HCT116 (cell line): ENCODE measurements around the gene PAQR4. TPM values are rescaled to one million over a fixed set of nuclear protein-coding genes. Genes with fewer than 3 reads are reported as not detected.

Experiments
- ATAC-seq: fragments of 200-7000 bp; cut with Tn5 transposase; 2 replicates; pipeline ENCODE4 v1.9.1; 2020; ENCODE audit warnings: mild to moderate bottlenecking, moderate library complexity
- BruUV-seq: library from RNA; stranded (reverse); fragments of 400-500 nt; replicated peaks from 2 replicates; lab custom pipeline; 2021; lab: Mats Ljungman, UMichigan
- CTCF ChIA-PET: fragments of 300-600 bp; sonication (Branson Sonifier 250); formaldehyde crosslinking; loops from one replicate; lab custom pipeline; 2021; ENCODE audit warnings: antibody characterized with exemption; lab: Charles Lee
- POLR2A ChIA-PET: fragments of 300-600, 350-600 bp; sonication (Branson Sonifier 250); formaldehyde crosslinking; loops from one replicate; lab custom pipeline; 2021; ENCODE audit warnings: antibody characterized with exemption; lab: Charles Lee
- RAD21 ChIA-PET, 2 experiments: fragments of 300-600 bp; sonication (Branson Sonifier 250); formaldehyde crosslinking; loops; one replicate each; lab custom pipeline; 2023; ENCODE audit warnings: low total read pairs in 2 of 2; ENCODE audit not compliant: uncharacterized antibody in 2 of 2, unreplicated experiment in 2 of 2, low non-redundant PET in 1 of 2; lab: Charles Lee
- DNase-seq: peaks from one replicate; pipeline ENCODE4 v3.0.0-alpha.2; 2010; ENCODE audit warnings: low read depth, low spot score
- H2AFZ ChIP-seq: fragments of 200-600 bp; shearing (Covaris generic), sonication (generic); 2 replicates; pipeline ENCODE4 v1.6.1; 2017; ENCODE audit warnings: low read depth, mixed run types, mixed read lengths, antibody characterized with exemption, low read length; ENCODE audit not compliant: poor library complexity, severe bottlenecking
- H3K27ac ChIP-seq: 2 replicates; pipeline ENCODE4 v1.5.1; 2012; ENCODE audit warnings: low read depth, low read length
- H3K27me3 ChIP-seq: fragments of 200-600 bp; sonication (generic); 2 replicates; pipeline ENCODE4 v1.6.1; 2016; ENCODE audit warnings: mixed run types, low read length, mixed read lengths; ENCODE audit not compliant: insufficient read depth
- H3K36me3 ChIP-seq, 2 experiments: fragments of 200-500 bp in 1 of 2; fragments of 200-600 bp in 1 of 2; sonication (Bioruptor generic) in 1 of 2; sonication (generic) in 1 of 2; 2 replicates each; pipeline versions ENCODE4 v1.5.1 to v1.6.1; 2014 to 2016; ENCODE audit warnings: low read length in 2 of 2, inconsistent platforms in 1 of 2, mixed read lengths in 1 of 2, mixed run types in 1 of 2; ENCODE audit not compliant: insufficient read depth in 2 of 2, control insufficient read depth in 1 of 2
- H3K4me1 ChIP-seq, 2 experiments: fragments of 200-600 bp in 1 of 2; sonication (generic) in 1 of 2; 2 replicates each; pipeline versions ENCODE4 v1.5.1 to v1.6.1; 2012 to 2017; ENCODE audit warnings: low read length in 2 of 2, inconsistent platforms in 1 of 2, mild to moderate bottlenecking in 1 of 2, mixed read lengths in 1 of 2, mixed run types in 1 of 2, moderate library complexity in 1 of 2; ENCODE audit not compliant: insufficient read depth in 2 of 2, control insufficient read depth in 1 of 2
- H3K4me2 ChIP-seq: fragments of 200-600 bp; sonication (generic); 2 replicates; pipeline ENCODE4 v1.6.1; 2017; ENCODE audit warnings: mixed run types, low read length, mixed read lengths
- H3K4me3 ChIP-seq, 2 experiments: fragments of 200-600 bp in 1 of 2; sonication (generic) in 1 of 2; replicated peaks in 1 of 2; 2 replicates each; pipeline ENCODE4 v1.5.1; 2011 to 2016; ENCODE audit warnings: low read length in 2 of 2, control low read depth in 1 of 2, low read depth in 1 of 2, mild to moderate bottlenecking in 1 of 2, mixed read lengths in 1 of 2, mixed run types in 1 of 2
- H3K79me2 ChIP-seq: fragments of 200-600 bp; sonication (generic); 2 replicates; pipeline ENCODE4 v1.6.1; 2017; ENCODE audit warnings: mild to moderate bottlenecking, mixed run types, low read length, moderate library complexity, mixed read lengths; ENCODE audit not compliant: insufficient read depth
- H3K9ac ChIP-seq: fragments of 200-600 bp; sonication (generic); 2 replicates; pipeline ENCODE4 v1.6.1; 2016; ENCODE audit warnings: low read length, mixed read lengths
- H3K9me2 ChIP-seq: fragments of 200-600 bp; sonication (generic), shearing (Covaris generic); 2 replicates; pipeline ENCODE4 v1.6.1; 2017; ENCODE audit warnings: mixed run types, mild to moderate bottlenecking, moderate library complexity; ENCODE audit not compliant: insufficient read depth
- H3K9me3 ChIP-seq, 2 experiments: fragments of 200-500 bp in 1 of 2; fragments of 200-600 bp in 1 of 2; sonication (Bioruptor generic) in 1 of 2; sonication (generic) in 1 of 2; 2 replicates each; pipeline ENCODE4 v1.6.1; 2014 to 2017; ENCODE audit warnings: low read length in 2 of 2, mixed read lengths in 2 of 2, inconsistent platforms in 1 of 2, low read depth in 1 of 2, mild to moderate bottlenecking in 1 of 2, mixed run types in 1 of 2, moderate library complexity in 1 of 2; ENCODE audit not compliant: control insufficient read depth in 1 of 2, insufficient read depth in 1 of 2
- H4K20me1 ChIP-seq: fragments of 200-600 bp; sonication (generic), shearing (Covaris generic); 2 replicates; pipeline ENCODE4 v1.6.1; 2017; ENCODE audit warnings: mixed run types, mild to moderate bottlenecking, moderate library complexity; ENCODE audit not compliant: insufficient read depth
- CEBPB ChIP-seq: IDR thresholded peaks from 2 replicates; pipeline ENCODE4 v1.6.1; 2012; ENCODE audit warnings: low read depth
- EZH2 ChIP-seq: fragments of 200-600 bp; sonication (generic); IDR thresholded peaks from 2 replicates; pipeline ENCODE4 v1.6.1; 2017; ENCODE audit warnings: antibody characterized with exemption, mixed run types
- EZH2phosphoT487 ChIP-seq: fragments of 200-600 bp; IDR thresholded peaks from 2 replicates; pipeline ENCODE4 v1.6.1; 2018; ENCODE audit warnings: antibody characterized with exemption, borderline replicate concordance
- POLR2AphosphoS5 ChIP-seq: IDR thresholded peaks from 2 replicates; pipeline ENCODE4 v1.6.1; 2011; ENCODE audit warnings: mild to moderate bottlenecking, low read depth, low read length, moderate library complexity
- SIN3A ChIP-seq: IDR thresholded peaks from 2 replicates; pipeline ENCODE4 v1.6.1; 2012; ENCODE audit warnings: low read depth
- SP1 ChIP-seq: IDR thresholded peaks from 2 replicates; pipeline ENCODE4 v1.6.1; 2012; ENCODE audit warnings: low read depth
- SRF ChIP-seq: IDR thresholded peaks from 2 replicates; pipeline ENCODE4 v1.6.1; 2012; ENCODE audit warnings: low read depth
- YY1 ChIP-seq: IDR thresholded peaks from 2 replicates; pipeline ENCODE4 v1.6.1; 2011; ENCODE audit warnings: low read length, low read depth, moderate library complexity, mild to moderate bottlenecking; ENCODE audit not compliant: insufficient replicate concordance; ENCODE audit errors: extremely low read depth
- ZBTB33 ChIP-seq: IDR thresholded peaks from 2 replicates; pipeline ENCODE4 v1.6.1; 2011; ENCODE audit warnings: mild to moderate bottlenecking, low read length, moderate library complexity; ENCODE audit not compliant: insufficient replicate concordance; ENCODE audit errors: extremely low read depth
- ZFX ChIP-seq: fragments of 450-650 bp; IDR thresholded peaks from 2 replicates; pipeline ENCODE4 v1.6.1; 2017
- ZNF274 ChIP-seq: fragments of 200-500 bp; sonication (Bioruptor generic); IDR thresholded peaks from 2 replicates; pipeline ENCODE4 v1.6.1; 2014; ENCODE audit warnings: mild to moderate bottlenecking, low read depth, low read length, inconsistent platforms
- intact Hi-C: fragments of 100-400 bp; cut with micrococcal nuclease; formaldehyde crosslinking; loops from 2 replicates; pipeline ENCODE4 v1.10.0; 2022
- total RNA-seq: library from RNA; stranded (reverse); gene quantifications from one replicate; pipeline ENCODE4 v1.2.1, GENCODE V29; 2021; ENCODE audit not compliant: unreplicated experiment

Gene PAQR4
- total RNA-seq, 1 experiment from 2014 or later, result 45.6 TPM

- no TSS peak for BruUV-seq
- Histone ChIP-seq H4K20me1 (no peaks in the 10 kb centered on the region), H3K9me2 (no peaks in the 10 kb centered on the region), H3K36me3 (no peaks in the 10 kb centered on the region), H3K27me3 (no peaks in the 10 kb centered on the region), H3K9me3 (no peaks in the 10 kb centered on the region), H2AFZ (no peak overlapping the region), H3K4me1 (peaks cover 2 to 20% of the 10 kb centered on the region in 2 experiments; a peak in 3 of 4 replicates), H3K4me2 (peak overlapping the region; percentile 23; the same call in 1 of the 2 replicates), H3K27ac (no peak overlapping the region), H3K4me3 (no peak overlapping the region), H3K79me2 (no peaks in the 10 kb centered on the region), H3K9ac (no peak overlapping the region)
- intact Hi-C loops, result no loop called here
- ATAC-seq (no peak), DNase-seq (no peak)
- ChIA-PET RAD21 (no interaction called here), POLR2A (no interaction called here), CTCF (no interaction called here)
- TF ChIP-seq SP1, result no peak
- no peak for TF ChIP-seq ZNF274
- TF ChIP-seq ZFX, result no peak
- no peak for TF ChIP-seq SIN3A
- TF ChIP-seq EZH2, result no peak
- TF ChIP-seq POLR2AphosphoS5, result no peak
- no peak for TF ChIP-seq SRF
- no peak for TF ChIP-seq CEBPB
- TF ChIP-seq EZH2phosphoT487, result no peak
- TF ChIP-seq YY1, result no peak
- TF ChIP-seq ZBTB33, result no peak
These were observed 12.6 kb upstream of the PAQR4 start for GRCh38 chr16:2956579-2956956.
